ENCODE measurements around the gene TBCC. TPM values are rescaled to one million over a fixed set of nuclear protein-coding genes. Genes with fewer than 3 reads are reported as not detected.
A peak's percentile ranks its signal among the peaks of the same experiment; 100 is the strongest.

Gene TBCC
- 17.8 TPM for total RNA-seq
- long read RNA-seq, transcript TBCC-201 (1 exons, 1,616 nt), result major isoform, 32 of 32 reads
- long read RNA-seq, partial matches to known transcripts, result 0 of 32 reads
- long read RNA-seq, other reads (novel, unspliced or antisense), result 0 of 32 reads

- Histone ChIP-seq H3K9me3 (no peaks in the 10 kb centered on the region), H3K4me3 (peak within 1 kb of the TSS; percentile 93), H3K4me1 (peaks cover 30% of the 10 kb centered on the region), H3K36me3 (no peaks in the 10 kb centered on the region), H3K27ac (peak within 1 kb of the TSS; percentile 98), H3K27me3 (no peaks in the 10 kb centered on the region)
- no peak for TF ChIP-seq CTCF (IDR thresholded peaks at IDR 0.05)
- peak; percentile 96 for DNase-seq
- intact Hi-C loops (cut with DNase I), result no loop called here
- peak; percentile 94 for ATAC-seq
Observed at GRCh38 chr6:42745640-42746462, at the start of gene TBCC. TBCC (minus strand) TSS chr6:42746103; CDS start chr6:42746073, 30 bp downstream.

- no peak for TF ChIP-seq CTCF (IDR thresholded peaks at IDR 0.05)
- ATAC-seq (no peak), DNase-seq (no peak)
- Histone ChIP-seq H3K9me3 (no peaks in the 10 kb centered on the region), H3K4me1 (peaks cover 4% of the 10 kb centered on the region), H3K4me3 (no peak overlapping the region), H3K36me3 (no peaks in the 10 kb centered on the region), H3K27ac (no peak overlapping the region), H3K27me3 (no peaks in the 10 kb centered on the region)
- intact Hi-C loops (cut with DNase I), result no loop called here
Observed at GRCh38 chr6:42795651-42796050, 49.7 kb upstream of the TBCC start.

GRCh38 chr6:42791706-42792320, 45.9 kb upstream of the TBCC start:
- no peak overlapping the region for H3K4me3 ChIP-seq
- no peak overlapping the region for H3K27ac ChIP-seq
- ATAC-seq, result peak; percentile 44
- no peak for DNase-seq
- intact Hi-C loops (cut with DNase I), result no loop called here
- peaks cover 40% of the 10 kb centered on the region for H3K4me1 ChIP-seq
- H3K36me3 ChIP-seq, result peaks cover 3% of the 10 kb centered on the region
- no peaks in the 10 kb centered on the region for H3K9me3 ChIP-seq
- TF ChIP-seq CTCF (IDR thresholded peaks at IDR 0.05), result no peak
- no peaks in the 10 kb centered on the region for H3K27me3 ChIP-seq

GRCh38 chr6:42790549-42791181, 44.8 kb upstream of the TBCC start:
- ATAC-seq, result peak; percentile 58
- H3K4me1 ChIP-seq, result peaks cover 50% of the 10 kb centered on the region
- no peaks in the 10 kb centered on the region for H3K27me3 ChIP-seq
- DNase-seq, result no peak
- no peak overlapping the region for H3K4me3 ChIP-seq
- no peak for TF ChIP-seq CTCF (IDR thresholded peaks at IDR 0.05)
- peaks cover 3% of the 10 kb centered on the region for H3K36me3 ChIP-seq
- intact Hi-C loops (cut with DNase I), result no loop called here
- no peaks in the 10 kb centered on the region for H3K9me3 ChIP-seq
- H3K27ac ChIP-seq, result peak overlapping the region; percentile 42

GRCh38 chr6:42788671-42789070, 42.8 kb upstream of the TBCC start:
- intact Hi-C loops (cut with DNase I), result no loop called here

More at GRCh38 chr6:42788671-42789070, 42.8 kb upstream of the TBCC start:
- ATAC-seq (no peak), DNase-seq (no peak)
- Histone ChIP-seq H3K9me3 (no peaks in the 10 kb centered on the region), H3K27ac (no peak overlapping the region), H3K27me3 (no peaks in the 10 kb centered on the region), H3K36me3 (peaks cover 3% of the 10 kb centered on the region), H3K4me1 (peaks cover 53% of the 10 kb centered on the region), H3K4me3 (no peak overlapping the region)
- TF ChIP-seq CTCF (IDR thresholded peaks at IDR 0.05), result no peak

Data from upper lobe of right lung (tissue), 1 donor.